Endometrial microvascular endothelial cells (primary cell): ENCODE data around the gene LRFN2. TPM values are rescaled to one million over a fixed set of nuclear protein-coding genes. Genes with fewer than 3 reads are reported as not detected.

Experiments used
- in situ Hi-C: cut with HindIII; loops from 2 replicates; pipeline ENCODE4 v1.10.0; 2017; ENCODE audit warnings: low sequenced_read_pairs, low pct_unique_long_range_greater_than_20kb; ENCODE audit errors: inconsistent ontology term
- total RNA-seq: library from RNA; depleted of rRNA; stranded (reverse); fragments of >200 nt; gene quantifications from one replicate; pipeline ENCODE4 v1.2.3, GENCODE V29; 2015; ENCODE audit errors: inconsistent ontology term

LRFN2 gene
- total RNA-seq, 1 donor from 2014 or later, result not detected

DNA sequence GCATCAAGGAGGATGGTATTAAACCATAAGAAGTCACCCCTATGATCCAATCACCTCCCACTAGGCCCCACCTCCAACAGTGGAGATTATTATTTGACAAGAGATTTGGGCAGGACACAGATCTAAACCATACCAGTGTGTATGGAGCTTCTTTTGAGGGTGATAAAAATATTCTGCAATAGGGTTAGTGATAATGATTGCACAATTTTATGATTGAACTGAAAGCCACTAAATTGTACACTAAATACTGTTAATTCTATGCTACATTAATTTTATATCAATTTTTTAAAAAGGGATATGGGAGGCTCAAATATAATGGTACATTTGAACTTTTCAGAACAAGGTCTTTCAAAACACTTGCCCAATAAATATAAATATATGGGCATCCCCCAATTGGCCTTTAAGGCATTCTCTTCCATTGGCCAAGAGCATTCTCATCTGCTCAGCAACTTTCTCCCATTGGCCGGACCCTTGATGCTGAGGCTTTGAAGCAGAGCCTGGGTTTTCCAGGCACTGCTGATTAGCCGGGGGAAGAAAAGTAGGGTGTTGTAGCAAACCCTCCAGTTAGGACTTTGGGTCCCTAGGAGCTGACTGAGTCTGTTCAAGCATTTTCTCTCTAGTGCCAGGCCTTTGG, 209.9 kb downstream of the LRFN2 start:
- in situ Hi-C loops, result no loop called here

- in situ Hi-C loops, result no loop called here
These were observed 211.0 kb downstream of the LRFN2 start for GRCh38 chr6:40376113-40376650.

DNA sequence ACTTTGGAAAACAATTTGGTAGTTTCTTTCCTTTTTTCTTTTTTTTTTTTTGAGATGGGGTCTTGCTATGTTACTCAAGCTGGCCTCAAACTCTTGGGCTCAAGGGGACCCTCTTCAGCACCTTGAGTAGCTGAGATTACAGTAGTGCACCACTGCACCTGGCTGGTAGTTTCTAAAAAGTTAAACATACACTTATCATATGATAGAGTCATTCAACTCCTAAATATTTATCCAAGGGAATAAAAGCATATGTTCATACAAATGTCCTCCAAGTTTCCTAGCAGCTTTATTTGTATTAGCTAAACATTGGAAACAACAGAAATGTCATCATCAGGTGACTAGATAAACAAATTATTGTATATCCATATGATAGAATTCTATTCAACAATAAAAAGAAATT, 213.9 kb downstream of the LRFN2 start:
- in situ Hi-C loops, result no loop called here

GRCh38 chr6:40371621-40372020, 215.5 kb downstream of the LRFN2 start:
- in situ Hi-C loops, result no loop called here

GRCh38 chr6:40371095-40371494, 216.1 kb downstream of the LRFN2 start:
- in situ Hi-C loops, result no loop called here

DNA sequence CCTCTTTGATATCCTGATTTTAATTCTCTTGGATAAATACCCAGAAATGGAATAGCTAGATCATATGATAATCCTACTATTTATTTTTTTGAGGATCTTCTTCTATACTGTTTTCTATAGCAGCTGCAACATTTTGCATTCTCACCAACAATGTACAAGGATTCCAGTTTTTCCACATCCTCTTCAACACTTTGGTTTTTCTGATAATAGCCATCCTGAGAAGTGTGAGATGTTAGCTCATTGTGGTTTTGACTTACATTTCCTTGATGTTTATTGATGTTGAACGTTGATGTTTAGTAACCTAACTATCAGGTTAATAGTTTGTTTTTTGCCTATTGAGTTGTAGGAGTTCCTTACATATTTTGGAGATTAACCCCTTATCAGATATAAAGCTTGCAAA, 217.3 kb downstream of the LRFN2 start:
- in situ Hi-C loops, result no loop called here

DNA sequence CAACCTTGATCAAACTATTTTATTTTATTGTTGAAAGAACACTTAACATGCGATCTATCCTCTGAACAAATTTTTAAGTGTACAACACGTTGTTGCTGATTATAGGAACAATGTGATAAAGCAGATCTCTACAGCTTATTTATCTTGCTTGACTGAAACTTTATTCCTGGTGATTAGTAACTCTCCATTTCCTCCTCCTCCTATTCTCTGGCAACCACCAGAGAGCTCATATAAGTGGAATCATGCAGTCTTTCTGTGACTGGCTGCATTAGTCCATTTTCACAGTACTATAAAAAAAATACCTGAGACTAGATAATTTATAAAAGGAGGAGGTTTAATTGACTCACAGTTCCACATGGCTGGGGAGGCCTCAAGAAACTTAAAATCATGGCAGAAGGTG, 218.1 kb downstream of the LRFN2 start:
- in situ Hi-C loops, result no loop called here

- in situ Hi-C loops, result no loop called here
These were observed 224.3 kb downstream of the LRFN2 start for GRCh38 chr6:40362859-40363258.

GRCh38 chr6:40359808-40360207, 227.4 kb downstream of the LRFN2 start:
- in situ Hi-C loops, result no loop called here

- in situ Hi-C loops, result no loop called here
These were observed 228.4 kb downstream of the LRFN2 start for GRCh38 chr6:40358473-40359460.

- in situ Hi-C loops, result no loop called here
These were observed 230.8 kb downstream of the LRFN2 start for GRCh38 chr6:40356242-40356910.

- in situ Hi-C loops, result no loop called here
These were observed 231.6 kb downstream of the LRFN2 start for GRCh38 chr6:40355532-40355931.

- in situ Hi-C loops, result no loop called here
These were observed 232.1 kb downstream of the LRFN2 start for GRCh38 chr6:40355066-40355465.

DNA sequence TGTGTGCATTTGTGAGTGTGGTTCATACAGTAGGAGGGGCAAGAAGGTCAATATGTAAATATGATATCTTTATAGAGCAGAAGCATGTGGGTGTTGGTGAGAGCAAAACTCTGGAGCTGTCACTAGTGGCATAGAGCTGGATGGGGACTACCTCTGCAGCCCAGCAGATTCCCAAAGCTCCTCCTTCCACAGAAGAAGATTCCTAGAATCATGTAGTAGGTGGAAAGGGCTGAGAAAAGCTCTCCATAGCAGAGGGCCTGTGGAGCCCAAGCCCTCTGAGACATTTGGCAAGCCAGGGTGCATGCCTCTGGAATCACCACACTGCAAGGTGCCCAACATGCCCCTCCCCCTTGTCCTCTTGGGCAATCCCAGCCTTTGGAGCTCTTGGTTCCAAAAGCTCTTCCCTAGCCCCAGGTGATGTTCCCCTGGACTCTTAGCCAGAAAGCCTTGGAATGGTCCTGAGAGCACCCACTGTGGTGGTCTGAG, 233.2 kb downstream of the LRFN2 start:
- in situ Hi-C loops, result no loop called here

GRCh38 chr6:40353197-40353966, 233.8 kb downstream of the LRFN2 start:
- in situ Hi-C loops, result no loop called here

GRCh38 chr6:40352527-40353170, 234.5 kb downstream of the LRFN2 start:
- in situ Hi-C loops, result no loop called here

DNA sequence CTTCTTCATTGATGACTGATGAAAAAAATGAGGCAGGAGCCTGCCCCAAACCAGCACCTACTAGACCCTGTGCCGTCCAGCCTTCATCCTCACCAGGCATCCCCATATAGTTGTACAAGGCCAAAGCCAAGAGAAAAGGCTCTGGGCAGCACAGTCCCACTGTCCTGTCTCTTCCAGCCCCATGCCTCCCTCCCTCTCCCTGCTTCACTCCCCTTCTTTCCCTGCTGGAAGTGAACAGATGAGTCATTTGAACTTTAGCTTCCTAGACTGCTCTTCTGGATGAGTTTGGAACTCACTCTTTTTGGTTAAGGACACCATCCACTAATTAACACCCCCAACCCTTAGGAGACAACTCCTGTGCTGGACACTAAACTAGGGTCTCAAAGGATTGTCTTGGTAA, 235.2 kb downstream of the LRFN2 start:
- in situ Hi-C loops, result no loop called here

DNA sequence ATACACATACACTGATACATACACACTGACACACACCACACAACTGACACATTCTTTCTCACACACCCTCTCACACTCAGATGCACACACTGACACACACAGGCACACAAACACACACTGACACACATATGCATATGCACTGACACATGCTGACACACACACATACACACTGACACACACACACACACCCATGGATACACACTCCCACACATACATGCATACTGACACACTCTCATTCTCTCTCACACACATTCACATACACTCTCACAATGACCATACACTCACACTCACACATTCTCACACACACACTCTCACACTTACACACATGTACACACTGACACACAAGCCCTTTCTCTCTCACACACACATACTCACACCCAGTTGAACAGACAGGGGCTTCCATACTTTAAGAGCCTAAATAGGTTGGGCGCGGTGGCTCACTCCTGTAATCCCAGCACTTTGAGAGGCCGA, 236.4 kb downstream of the LRFN2 start:
- in situ Hi-C loops, result no loop called here
